Measurements from ENCODE around the gene ANTKMT. TPM values are rescaled to one million over a fixed set of nuclear protein-coding genes. Genes with fewer than 3 reads are reported as not detected.

Gene ANTKMT
- total RNA-seq, 2 donors from 2014 or later: 42.1 to 83.1 TPM

DNA sequence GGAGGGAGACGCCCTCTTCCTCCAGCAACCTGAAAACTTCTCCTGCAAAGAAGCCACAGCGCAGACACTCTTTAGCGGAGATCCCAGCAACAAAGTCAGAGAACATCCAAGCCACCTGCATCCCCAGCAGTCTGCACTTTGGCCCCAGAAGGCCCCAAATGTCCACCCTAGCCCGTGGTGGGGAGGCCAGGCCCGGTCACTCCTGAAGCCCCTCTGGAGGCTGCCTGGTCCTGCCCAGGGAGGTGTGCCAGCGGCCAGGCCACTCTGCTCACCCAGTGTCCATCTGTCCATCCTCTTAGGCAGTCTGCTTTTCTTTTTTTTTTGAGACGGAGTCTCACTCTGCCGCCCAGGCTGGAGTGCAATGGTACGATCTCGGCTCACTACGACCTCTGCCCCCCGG, 11.4 kb downstream of the ANTKMT start:
- Histone ChIP-seq H3K36me3 (peaks cover 8% of the 10 kb centered on the region), H3K9me3 (no peaks in the 10 kb centered on the region), H3K27ac (no peak overlapping the region), H3K27me3 (peaks cover 6% of the 10 kb centered on the region), H3K4me3 (no peak overlapping the region), H3K9ac (ENCODE audit: low read depth in 2 of 2, low read length in 2 of 2) (no peak overlapping the region), H3K4me1 (peaks cover 10% of the 10 kb centered on the region)
- intact Hi-C loops (cut with DNase I): no loop called here
- no peak for DNase-seq
- TF ChIP-seq, protein P1, sequence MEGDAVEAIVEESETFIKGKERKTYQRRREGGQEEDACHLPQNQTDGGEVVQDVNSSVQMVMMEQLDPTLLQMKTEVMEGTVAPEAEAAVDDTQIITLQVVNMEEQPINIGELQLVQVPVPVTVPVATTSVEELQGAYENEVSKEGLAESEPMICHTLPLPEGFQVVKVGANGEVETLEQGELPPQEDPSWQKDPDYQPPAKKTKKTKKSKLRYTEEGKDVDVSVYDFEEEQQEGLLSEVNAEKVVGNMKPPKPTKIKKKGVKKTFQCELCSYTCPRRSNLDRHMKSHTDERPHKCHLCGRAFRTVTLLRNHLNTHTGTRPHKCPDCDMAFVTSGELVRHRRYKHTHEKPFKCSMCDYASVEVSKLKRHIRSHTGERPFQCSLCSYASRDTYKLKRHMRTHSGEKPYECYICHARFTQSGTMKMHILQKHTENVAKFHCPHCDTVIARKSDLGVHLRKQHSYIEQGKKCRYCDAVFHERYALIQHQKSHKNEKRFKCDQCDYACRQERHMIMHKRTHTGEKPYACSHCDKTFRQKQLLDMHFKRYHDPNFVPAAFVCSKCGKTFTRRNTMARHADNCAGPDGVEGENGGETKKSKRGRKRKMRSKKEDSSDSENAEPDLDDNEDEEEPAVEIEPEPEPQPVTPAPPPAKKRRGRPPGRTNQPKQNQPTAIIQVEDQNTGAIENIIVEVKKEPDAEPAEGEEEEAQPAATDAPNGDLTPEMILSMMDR (IDR thresholded peaks at IDR 0.05): no peak

DNA sequence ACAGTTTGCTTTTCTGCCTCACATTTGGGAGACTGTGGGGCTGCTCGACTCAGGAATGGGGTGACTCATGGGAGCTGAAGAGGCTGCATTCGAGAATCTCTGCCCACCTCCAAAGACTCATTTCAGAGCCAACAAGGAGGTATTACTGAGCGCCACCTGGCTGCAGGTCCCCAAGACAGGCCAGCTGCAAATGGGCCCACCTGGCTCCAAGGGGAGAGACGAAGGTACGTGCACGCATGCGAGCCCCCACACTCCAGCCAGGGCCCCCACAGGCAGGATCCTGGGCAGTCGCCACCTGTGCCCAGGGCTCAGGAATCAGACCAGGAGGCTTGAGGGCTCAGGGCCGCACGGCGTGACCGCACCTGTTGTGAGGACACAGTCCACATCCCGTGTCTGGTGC, 12.0 kb downstream of the ANTKMT start:
- H3K4me1 ChIP-seq: peaks cover 4% of the 10 kb centered on the region

DNA sequence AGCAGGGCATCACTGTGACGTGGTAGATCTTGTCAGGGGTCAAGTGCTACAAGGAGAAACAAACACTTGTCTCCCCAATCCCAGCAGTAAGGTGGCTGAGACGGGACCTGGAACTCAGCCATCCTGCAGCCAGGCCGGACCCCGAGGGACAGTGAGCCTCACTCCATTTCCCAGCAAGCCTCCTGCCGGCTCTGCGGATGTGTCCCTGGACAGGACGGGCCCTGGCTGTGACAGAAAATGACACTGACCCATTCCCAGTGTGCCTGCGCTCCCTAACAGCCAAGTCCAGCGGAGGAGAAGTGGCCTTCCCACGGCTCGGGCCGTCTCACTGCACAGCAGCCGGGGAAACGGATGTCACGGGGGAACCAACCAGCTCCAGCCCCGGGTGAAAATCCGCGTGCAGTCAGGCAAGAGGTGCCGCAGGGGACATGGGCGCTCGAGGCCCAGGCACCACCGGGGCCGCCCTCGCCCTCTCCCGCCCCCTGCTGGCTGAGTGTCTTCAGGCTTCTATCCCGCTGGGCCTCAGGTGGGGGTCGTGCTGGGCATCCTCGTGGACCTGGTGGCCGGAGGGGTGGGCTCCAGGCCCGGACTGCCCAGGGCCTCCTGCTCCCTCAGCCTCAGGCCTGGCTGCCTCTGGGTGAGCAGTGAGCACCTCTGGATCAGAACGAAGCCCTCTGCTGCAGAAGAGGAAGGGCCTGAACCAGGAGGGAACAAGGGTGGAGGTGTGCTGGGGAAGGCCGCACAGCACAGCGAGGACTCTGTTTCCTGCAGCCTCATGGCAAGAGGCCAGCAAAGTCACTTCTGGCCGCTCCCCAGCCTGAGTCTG, 12.6 kb downstream of the ANTKMT start:
- intact Hi-C loops (cut with DNase I): no loop called here
- Histone ChIP-seq H3K36me3 (peaks cover 8% of the 10 kb centered on the region), H3K4me3 (no peak overlapping the region), H3K27ac (no peak overlapping the region), H3K9me3 (no peaks in the 10 kb centered on the region), H3K9ac (ENCODE audit: low read depth in 2 of 2, low read length in 2 of 2) (no peak overlapping the region), H3K4me1 (peaks cover under 1% of the 10 kb centered on the region), H3K27me3 (no peaks in the 10 kb centered on the region)
- TF ChIP-seq, protein P1 (IDR thresholded peaks at IDR 0.05): peak; percentile 30
- no peak for DNase-seq

More for the DNA sequence above, 12.0 kb downstream of the ANTKMT start:
- Histone ChIP-seq H3K9ac (ENCODE audit: low read depth in 2 of 2, low read length in 2 of 2) (no peak overlapping the region), H3K36me3 (peaks cover 8% of the 10 kb centered on the region), H3K9me3 (no peaks in the 10 kb centered on the region), H3K27me3 (no peaks in the 10 kb centered on the region), H3K4me3 (no peak overlapping the region), H3K27ac (no peak overlapping the region)
- TF ChIP-seq, protein P1 (IDR thresholded peaks at IDR 0.05): no peak
- no peak for DNase-seq
- intact Hi-C loops (cut with DNase I): no loop called here

DNA sequence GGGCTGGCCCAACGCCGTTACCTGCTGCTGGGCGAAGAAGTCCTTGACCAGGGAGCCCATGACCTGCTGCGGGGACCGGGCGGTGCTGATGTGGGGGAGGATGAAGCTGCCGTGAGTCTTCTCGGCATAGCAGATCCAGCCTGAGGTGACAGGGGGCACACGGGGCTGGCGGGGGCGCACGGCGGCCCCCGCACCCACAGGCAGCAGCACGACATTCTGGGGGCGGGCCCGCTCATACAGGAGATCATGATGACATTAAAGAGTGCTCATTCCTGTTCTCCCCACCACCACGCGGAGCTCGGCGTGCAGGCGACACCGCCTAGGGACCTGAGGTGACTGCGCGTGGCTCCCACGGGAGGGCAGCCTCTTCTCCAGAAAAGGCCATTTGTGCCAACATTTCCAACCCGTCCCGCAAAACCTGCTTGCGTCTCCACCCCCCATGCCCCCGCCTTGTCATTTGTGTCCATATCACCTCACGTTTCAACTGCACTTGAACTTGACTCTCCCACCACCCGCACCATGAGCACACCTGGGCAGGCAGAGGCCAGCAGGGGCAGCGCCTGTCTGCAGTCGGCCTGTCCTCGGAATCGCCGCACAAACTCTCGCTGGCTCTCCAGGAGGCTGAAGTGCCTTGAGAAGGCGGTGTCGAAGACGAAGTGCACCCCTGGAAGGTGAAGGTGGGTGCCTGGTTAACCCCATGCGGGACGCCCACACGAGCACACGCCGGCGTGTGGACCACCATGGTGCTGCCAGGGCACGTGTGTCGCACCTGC, 13.4 kb downstream of the ANTKMT start:
- Histone ChIP-seq H3K9me3 (no peaks in the 10 kb centered on the region), H3K4me3 (no peak overlapping the region), H3K27me3 (no peaks in the 10 kb centered on the region), H3K4me1 (no peaks in the 10 kb centered on the region), H3K36me3 (peaks cover 8% of the 10 kb centered on the region), H3K9ac (ENCODE audit: low read depth in 2 of 2, low read length in 2 of 2) (no peak overlapping the region), H3K27ac (no peak overlapping the region)
- DNase-seq: no peak
- TF ChIP-seq, protein P1 (IDR thresholded peaks at IDR 0.05): no peak
- intact Hi-C loops (cut with DNase I): no loop called here

DNA sequence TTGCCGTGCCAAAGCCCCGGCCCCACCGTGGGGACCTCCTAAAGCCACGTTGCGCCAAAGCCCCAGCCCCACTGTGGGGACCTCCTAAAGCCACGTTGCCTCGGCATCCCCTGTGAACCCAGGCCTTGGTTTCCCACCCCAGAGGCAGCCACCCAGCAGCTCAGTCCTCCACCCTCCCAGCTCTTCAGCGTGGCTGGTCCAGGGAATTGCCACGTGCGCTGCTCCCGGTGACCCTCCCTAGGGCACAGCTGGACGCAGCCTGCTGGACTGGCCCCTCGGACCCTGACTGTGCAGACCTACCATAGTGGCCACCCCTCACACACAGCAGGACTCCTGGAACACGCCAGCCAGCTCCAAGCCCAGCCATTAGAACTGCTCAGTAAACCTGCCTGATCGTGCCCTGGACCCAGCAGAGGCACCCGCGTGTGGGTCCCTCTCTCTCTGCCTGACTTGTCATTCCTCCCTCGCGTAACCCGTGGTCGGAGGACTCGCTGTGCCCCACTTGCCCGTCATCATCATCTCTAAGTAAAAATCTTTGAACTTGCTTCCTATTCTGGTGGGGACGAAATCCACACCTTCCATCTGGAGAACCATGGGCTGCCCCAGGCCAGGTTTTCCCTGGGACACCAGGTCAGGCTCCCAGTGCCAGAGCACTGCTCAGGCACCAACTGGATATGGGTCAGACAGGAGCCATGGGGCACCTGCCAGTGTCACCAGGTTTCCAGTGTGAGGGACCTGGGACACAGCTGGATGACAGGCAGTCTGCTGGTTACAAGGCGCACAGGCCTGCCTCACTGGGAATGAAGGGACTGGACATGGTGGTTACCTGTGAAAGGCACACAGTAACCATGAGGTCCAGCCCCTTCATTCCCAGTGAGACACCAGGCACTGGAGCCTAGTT, 14.3 kb downstream of the ANTKMT start:
- TF ChIP-seq, protein P1 (IDR thresholded peaks at IDR 0.05): no peak
- no peak overlapping the region for H3K27ac ChIP-seq
- DNase-seq: no peak
- peaks cover 8% of the 10 kb centered on the region for H3K36me3 ChIP-seq
- intact Hi-C loops (cut with DNase I): no loop called here
- no peak overlapping the region for H3K9ac ChIP-seq (ENCODE audit: low read depth in 2 of 2, low read length in 2 of 2)
- H3K27me3 ChIP-seq: no peaks in the 10 kb centered on the region
- no peak overlapping the region for H3K4me3 ChIP-seq
- H3K9me3 ChIP-seq: no peaks in the 10 kb centered on the region
- peaks cover 6% of the 10 kb centered on the region for H3K4me1 ChIP-seq

Data from colonic mucosa (tissue), 4 donors.